Tibial nerve (tissue), 4 donors: Measurements from ENCODE around the gene SGCB. TPM values are rescaled to one million over a fixed set of nuclear protein-coding genes. Genes with fewer than 3 reads are reported as not detected.

Experiments
- DNase-seq, 2 donors: peaks; one replicate each; pipeline ENCODE4 v3.0.0-alpha.2; 2019; ENCODE audit warnings: low spot score in 2 of 2
- H3K27ac ChIP-seq, 4 donors: fragments of 200-600 bp; sonication (generic) in 3 of 4; one replicate each; pipeline ENCODE4 v1.5.1; 2017 to 2019; ENCODE audit warnings: mild to moderate bottlenecking in 1 of 4
- H3K27me3 ChIP-seq, 2 donors: fragments of 200-600 bp; sonication (generic) in 1 of 2; one replicate each; pipeline versions ENCODE4 v1.5.1 to v1.6.0; 2017 to 2019
- H3K36me3 ChIP-seq, 3 donors: fragments of 200-600 bp; sonication (generic); one replicate each; pipeline ENCODE4 v1.5.1; 2018 to 2019
- H3K4me1 ChIP-seq, 4 donors: fragments of 200-600 bp; sonication (generic) in 3 of 4; one replicate each; pipeline ENCODE4 v1.5.1; 2017 to 2019
- H3K4me3 ChIP-seq, 4 donors: fragments of 200-600 bp; sonication (generic) in 3 of 4; one replicate each; pipeline ENCODE4 v1.5.1; 2017 to 2019; ENCODE audit warnings: mild to moderate bottlenecking in 1 of 4, moderate library complexity in 1 of 4
- H3K9me3 ChIP-seq, 4 donors: fragments of 200-600 bp; sonication (generic) in 3 of 4; one replicate each; pipeline ENCODE4 v1.5.1; 2017 to 2019
- CTCF ChIP-seq, 5 experiments: fragments of 200-600 bp in 3 of 5; fragments of 450-650 bp in 2 of 5; sonication (generic) in 3 of 5; IDR thresholded peaks; one replicate each; pipeline ENCODE4 v1.5.1; 2016 to 2019; ENCODE audit warnings: antibody characterized with exemption in 5 of 5, mild to moderate bottlenecking in 3 of 5, moderate library complexity in 2 of 5
- EP300 ChIP-seq, 2 donors: sonication (generic); formaldehyde crosslinking; IDR thresholded peaks; one replicate each; pipeline ENCODE4 v1.6.1; 2017; ENCODE audit warnings: antibody characterized with exemption in 2 of 2, mild to moderate bottlenecking in 1 of 2
- POLR2A ChIP-seq, 2 donors: fragments of 450-650 bp; IDR thresholded peaks; one replicate each; pipeline ENCODE4 v1.6.1; 2017; ENCODE audit warnings: antibody characterized with exemption in 2 of 2, mild to moderate bottlenecking in 2 of 2, moderate library complexity in 2 of 2
- WGBS, 2 donors: methylation state at CpG; one replicate each; pipeline ENCODE4 v1.1.5; 2018; 5-methylcytosine and 5-hydroxymethylcytosine counted together
- total RNA-seq, 4 donors: library from RNA; depleted of rRNA; stranded (reverse); fragments of >200 nt; gene quantifications; one replicate each; pipeline ENCODE4 v1.1.0, GENCODE V29; 2016

Gene SGCB
- total RNA-seq, 4 donors from 2014 or later: 47.7 to 108 (median 73.4) TPM

- H3K4me1 ChIP-seq: no peaks in the 10 kb centered on the region
- TF ChIP-seq CTCF (IDR thresholded peaks at IDR 0.05) (no peak), EP300 (IDR thresholded peaks at IDR 0.05) (no peak), POLR2A (IDR thresholded peaks at IDR 0.05) (no peak)
- WGBS, 2 donors: 45 to 58% methylated on average over 1 of the region's 1 CpG
- H3K9me3 ChIP-seq: peaks cover 0 to 6% (median 0%) of the 10 kb centered on the region in 4 donors
- H3K36me3 ChIP-seq: no peaks in the 10 kb centered on the region
- no peak for DNase-seq
- H3K27ac ChIP-seq: no peak overlapping the region
- H3K4me3 ChIP-seq: no peak overlapping the region
- H3K27me3 ChIP-seq: peaks cover 0 to 9% of the 10 kb centered on the region in 2 donors
These were observed 31.5 kb upstream of the SGCB start for GRCh38 chr4:52069571-52069970.

- Histone ChIP-seq H3K9me3 (no peaks in the 10 kb centered on the region), H3K27me3 (no peaks in the 10 kb centered on the region), H3K4me1 (peaks cover 0 to 8% (median 3%) of the 10 kb centered on the region in 4 donors), H3K4me3 (no peak overlapping the region), H3K27ac (no peak overlapping the region), H3K36me3 (no peaks in the 10 kb centered on the region)
- TF ChIP-seq CTCF (IDR thresholded peaks at IDR 0.05): no peak
- peak in 1 of 2 donors; percentile 53 for TF ChIP-seq EP300 (IDR thresholded peaks at IDR 0.05)
- peak in 1 of 2 donors; percentile 41 for DNase-seq
- WGBS, 2 donors: 70 to 76% methylated on average over 3 of the region's 3 CpGs
These were observed 21.3 kb upstream of the SGCB start for GRCh38 chr4:52059372-52059771.

DNA sequence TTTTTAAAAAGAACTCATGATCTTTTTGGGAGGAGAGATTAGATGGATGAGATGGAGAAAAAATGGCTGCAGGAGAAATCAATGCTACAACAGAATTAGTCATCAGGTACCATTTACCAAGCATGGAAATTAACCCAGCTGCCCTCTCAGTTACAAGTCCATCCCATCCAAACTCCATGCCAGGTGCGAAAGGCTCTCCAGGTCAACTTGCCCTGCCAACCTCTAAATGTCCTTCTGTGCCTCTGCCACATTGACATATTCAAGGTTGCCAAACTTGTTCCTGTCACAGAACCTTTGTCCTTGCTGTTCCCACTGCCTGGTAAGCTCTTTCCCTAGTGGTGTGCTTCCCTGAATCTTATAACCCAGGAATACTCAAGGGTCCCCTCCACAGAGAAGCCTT, 20.2 kb upstream of the SGCB start:
- Histone ChIP-seq H3K27ac (no peak overlapping the region), H3K9me3 (no peaks in the 10 kb centered on the region), H3K4me3 (no peak overlapping the region), H3K27me3 (peaks cover 0 to under 1% of the 10 kb centered on the region in 2 donors), H3K4me1 (peaks cover 0 to 8% (median 3%) of the 10 kb centered on the region in 4 donors), H3K36me3 (no peaks in the 10 kb centered on the region)
- TF ChIP-seq CTCF (IDR thresholded peaks at IDR 0.05): no peak
- no peak for TF ChIP-seq POLR2A (IDR thresholded peaks at IDR 0.05)
- no peak for TF ChIP-seq EP300 (IDR thresholded peaks at IDR 0.05)
- 91 to 98% methylated on average over 1 of the region's 1 CpG for WGBS, 2 donors
- DNase-seq: no peak

GRCh38 chr4:52057196-52057595, 19.1 kb upstream of the SGCB start:
- TF ChIP-seq POLR2A (IDR thresholded peaks at IDR 0.05) (no peak), EP300 (IDR thresholded peaks at IDR 0.05) (no peak), CTCF (IDR thresholded peaks at IDR 0.05) (no peak)
- Histone ChIP-seq H3K36me3 (no peaks in the 10 kb centered on the region), H3K27ac (no peak overlapping the region), H3K4me3 (no peak overlapping the region), H3K4me1 (peaks cover 0 to 9% (median 3%) of the 10 kb centered on the region in 4 donors), H3K9me3 (peaks cover 0 to 2% (median 0%) of the 10 kb centered on the region in 4 donors), H3K27me3 (peaks cover 0 to 11% of the 10 kb centered on the region in 2 donors)
- DNase-seq: no peak

DNA sequence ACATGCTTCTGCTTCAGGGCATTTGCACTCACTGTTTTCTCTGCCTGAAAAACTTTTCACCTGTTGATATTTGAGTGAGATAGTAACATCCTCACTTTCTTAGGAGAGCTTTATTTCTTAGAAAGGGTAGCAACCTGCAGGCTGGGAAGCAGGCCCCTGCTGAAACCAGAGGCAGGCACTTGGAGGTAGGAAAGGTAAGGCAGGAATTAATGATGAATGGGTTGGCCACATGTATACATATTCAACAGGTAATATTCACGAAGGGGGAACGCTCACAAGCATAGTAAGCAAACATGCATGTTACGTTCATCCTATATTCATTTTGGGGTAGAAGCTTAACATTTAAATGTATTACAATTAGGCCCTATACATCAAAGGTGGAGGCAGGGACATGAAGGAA, 16.2 kb upstream of the SGCB start:
- DNase-seq: no peak
- peaks cover 0 to 38% of the 10 kb centered on the region in 2 donors for H3K27me3 ChIP-seq
- WGBS, 2 donors: 88 to 90% methylated on average over 3 of the region's 3 CpGs
- H3K27ac ChIP-seq: no peak overlapping the region
- H3K9me3 ChIP-seq: peaks cover 0 to 8% (median 0%) of the 10 kb centered on the region in 4 donors
- no peaks in the 10 kb centered on the region for H3K36me3 ChIP-seq
- H3K4me3 ChIP-seq: no peak overlapping the region
- TF ChIP-seq EP300 (IDR thresholded peaks at IDR 0.05): no peak
- no peak for TF ChIP-seq CTCF (IDR thresholded peaks at IDR 0.05)
- no peak for TF ChIP-seq POLR2A (IDR thresholded peaks at IDR 0.05)
- peaks cover 0 to 23% (median 2%) of the 10 kb centered on the region in 4 donors for H3K4me1 ChIP-seq
